ENCODE data around the gene SLC22A23. TPM values are rescaled to one million over a fixed set of nuclear protein-coding genes. Genes with fewer than 3 reads are reported as not detected.

SLC22A23 gene
- total RNA-seq, 1 donor from 2014 or later, result 3.6 TPM

GRCh38 chr6:3363296-3364025, 93.4 kb downstream of the SLC22A23 start:
- Histone ChIP-seq H3K27me3 (ENCODE audit: control insufficient read depth, insufficient read depth, low read length) (peaks cover 2% of the 10 kb centered on the region), H3K4me3 (ENCODE audit: low read depth, low read length) (no peak overlapping the region), H3K36me3 (ENCODE audit: control insufficient read depth, insufficient read depth, low read length) (no peaks in the 10 kb centered on the region)
- DNase-seq (ENCODE audit: low read depth), result no peak
- TF ChIP-seq, protein P1, sequence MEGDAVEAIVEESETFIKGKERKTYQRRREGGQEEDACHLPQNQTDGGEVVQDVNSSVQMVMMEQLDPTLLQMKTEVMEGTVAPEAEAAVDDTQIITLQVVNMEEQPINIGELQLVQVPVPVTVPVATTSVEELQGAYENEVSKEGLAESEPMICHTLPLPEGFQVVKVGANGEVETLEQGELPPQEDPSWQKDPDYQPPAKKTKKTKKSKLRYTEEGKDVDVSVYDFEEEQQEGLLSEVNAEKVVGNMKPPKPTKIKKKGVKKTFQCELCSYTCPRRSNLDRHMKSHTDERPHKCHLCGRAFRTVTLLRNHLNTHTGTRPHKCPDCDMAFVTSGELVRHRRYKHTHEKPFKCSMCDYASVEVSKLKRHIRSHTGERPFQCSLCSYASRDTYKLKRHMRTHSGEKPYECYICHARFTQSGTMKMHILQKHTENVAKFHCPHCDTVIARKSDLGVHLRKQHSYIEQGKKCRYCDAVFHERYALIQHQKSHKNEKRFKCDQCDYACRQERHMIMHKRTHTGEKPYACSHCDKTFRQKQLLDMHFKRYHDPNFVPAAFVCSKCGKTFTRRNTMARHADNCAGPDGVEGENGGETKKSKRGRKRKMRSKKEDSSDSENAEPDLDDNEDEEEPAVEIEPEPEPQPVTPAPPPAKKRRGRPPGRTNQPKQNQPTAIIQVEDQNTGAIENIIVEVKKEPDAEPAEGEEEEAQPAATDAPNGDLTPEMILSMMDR (IDR thresholded peaks at IDR 0.05; ENCODE audit: insufficient read depth, low read length, poor library complexity, severe bottlenecking), result no peak

DNA sequence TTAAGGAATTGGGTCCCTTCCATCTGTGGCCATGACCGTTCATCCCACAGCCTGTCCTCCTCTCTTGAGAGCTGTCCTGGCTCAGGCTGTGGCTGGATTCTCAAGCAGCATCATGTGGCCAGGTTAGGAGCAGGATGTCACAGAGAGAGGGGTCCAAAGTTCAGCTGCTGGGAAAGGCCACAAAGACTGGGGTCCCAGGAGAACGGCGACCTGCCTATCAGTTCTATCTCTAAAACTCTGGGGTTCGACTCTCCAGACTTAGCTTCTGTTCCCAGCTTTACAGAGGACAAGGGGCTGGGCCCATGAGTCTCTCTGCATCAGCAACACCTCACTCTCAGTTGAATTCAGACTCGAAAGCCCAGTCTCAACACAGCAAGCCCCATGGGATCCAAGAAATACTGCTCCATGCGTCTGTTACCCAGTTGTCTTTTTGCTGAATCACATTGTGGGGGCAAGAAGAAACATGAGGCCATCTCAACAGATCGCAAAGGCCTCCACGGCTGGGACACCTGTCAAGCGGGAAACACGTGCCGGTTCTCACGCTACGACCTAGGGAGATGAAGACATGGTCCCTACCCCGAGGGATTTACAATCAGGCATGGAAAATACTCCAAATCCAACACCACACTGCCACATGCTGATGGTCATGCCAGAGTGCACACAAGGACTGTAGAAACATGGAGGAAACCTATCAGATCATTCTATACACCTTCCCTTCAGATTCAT, 95.4 kb downstream of the SLC22A23 start:
- no peak for DNase-seq (ENCODE audit: low read depth)
- TF ChIP-seq, protein P1 (IDR thresholded peaks at IDR 0.05; ENCODE audit: insufficient read depth, low read length, poor library complexity, severe bottlenecking), result no peak
- H3K4me3 ChIP-seq (ENCODE audit: low read depth, low read length), result no peak overlapping the region
- H3K36me3 ChIP-seq (ENCODE audit: control insufficient read depth, insufficient read depth, low read length), result no peaks in the 10 kb centered on the region
- peaks cover 2% of the 10 kb centered on the region for H3K27me3 ChIP-seq (ENCODE audit: control insufficient read depth, insufficient read depth, low read length)

- Histone ChIP-seq H3K27me3 (ENCODE audit: control insufficient read depth, insufficient read depth, low read length) (peaks cover 2% of the 10 kb centered on the region), H3K36me3 (ENCODE audit: control insufficient read depth, insufficient read depth, low read length) (no peaks in the 10 kb centered on the region), H3K4me3 (ENCODE audit: low read depth, low read length) (no peak overlapping the region)
- no peak for DNase-seq (ENCODE audit: low read depth)
- TF ChIP-seq, protein P1 (IDR thresholded peaks at IDR 0.05; ENCODE audit: insufficient read depth, low read length, poor library complexity, severe bottlenecking), result no peak
Measured at GRCh38 chr6:3360727-3361045, 96.2 kb downstream of the SLC22A23 start.

DNA sequence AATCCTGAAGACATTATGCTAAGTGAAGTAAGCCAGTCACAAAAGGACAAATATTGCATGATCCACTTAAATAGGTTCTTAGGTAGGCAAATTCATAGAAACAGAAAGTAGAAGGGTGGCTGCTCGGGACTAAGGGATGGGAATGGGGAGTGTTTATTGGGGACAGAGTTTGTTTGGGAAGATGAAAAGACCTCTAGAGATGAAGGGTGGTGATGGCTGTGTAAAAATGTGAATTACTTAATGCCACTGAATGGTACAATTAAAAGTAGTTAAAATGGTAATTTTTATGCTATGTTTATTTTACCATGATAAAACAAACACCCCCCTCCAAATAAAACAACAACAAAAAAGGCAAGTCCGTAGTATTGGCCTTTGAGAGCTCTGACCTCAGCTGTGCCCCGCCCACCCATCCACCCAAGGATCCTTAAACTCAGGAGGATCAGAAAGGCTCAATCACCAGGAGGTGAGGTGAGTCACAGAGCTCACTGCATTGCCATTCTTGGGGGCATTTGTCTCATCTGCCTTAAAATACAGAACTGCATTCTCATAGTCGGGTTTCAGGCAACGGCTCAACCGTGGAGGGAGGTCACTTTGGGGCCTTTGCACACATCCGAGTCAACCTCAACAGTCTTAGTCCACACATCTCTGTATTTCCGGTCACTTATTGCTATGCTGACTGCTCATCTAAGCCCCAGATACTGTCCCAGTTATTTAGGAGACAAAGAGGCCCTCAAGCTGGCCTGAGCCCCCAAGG, 96.7 kb downstream of the SLC22A23 start:
- TF ChIP-seq, protein P1 (IDR thresholded peaks at IDR 0.05; ENCODE audit: insufficient read depth, low read length, poor library complexity, severe bottlenecking), result no peak
- Histone ChIP-seq H3K4me3 (ENCODE audit: low read depth, low read length) (no peak overlapping the region), H3K36me3 (ENCODE audit: control insufficient read depth, insufficient read depth, low read length) (no peaks in the 10 kb centered on the region), H3K27me3 (ENCODE audit: control insufficient read depth, insufficient read depth, low read length) (peaks cover 2% of the 10 kb centered on the region)
- DNase-seq (ENCODE audit: low read depth), result no peak

DNA sequence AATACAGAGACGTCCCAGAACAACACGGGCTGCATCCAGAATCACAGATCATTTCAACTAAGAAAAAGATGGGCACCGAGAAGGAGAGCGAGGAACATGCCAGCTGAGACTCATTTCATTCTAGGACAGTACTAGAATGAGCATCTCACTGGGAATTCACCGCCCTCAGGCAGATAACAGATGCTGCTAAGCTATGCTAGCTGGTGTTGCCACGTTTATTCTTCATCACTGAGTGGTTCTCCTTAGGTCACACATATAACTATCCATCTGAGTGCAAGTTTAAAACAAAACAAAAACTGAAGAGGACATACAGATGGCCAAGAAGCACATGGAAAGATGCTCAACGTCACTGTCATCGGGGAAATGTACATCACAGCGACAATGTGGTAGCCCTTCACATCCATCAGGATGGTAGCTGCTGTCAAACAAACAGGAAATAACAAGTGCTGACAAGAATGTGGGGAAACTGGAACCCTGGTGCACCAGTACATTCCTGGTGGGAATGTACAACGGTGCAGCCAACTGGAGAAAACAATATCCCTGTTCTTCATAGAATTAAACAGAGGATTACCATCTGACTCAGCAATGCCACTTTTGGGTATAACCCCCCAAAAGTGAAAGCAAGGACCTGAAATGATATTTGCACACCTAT, 97.6 kb downstream of the SLC22A23 start:
- Histone ChIP-seq H3K4me3 (ENCODE audit: low read depth, low read length) (no peak overlapping the region), H3K36me3 (ENCODE audit: control insufficient read depth, insufficient read depth, low read length) (no peaks in the 10 kb centered on the region), H3K27me3 (ENCODE audit: control insufficient read depth, insufficient read depth, low read length) (no peaks in the 10 kb centered on the region)
- TF ChIP-seq, protein P1 (IDR thresholded peaks at IDR 0.05; ENCODE audit: insufficient read depth, low read length, poor library complexity, severe bottlenecking), result no peak
- no peak for DNase-seq (ENCODE audit: low read depth)
